ENCODE data around the gene LYL1.

The LYL1 gene

GRCh38 chr19:13104848-13105711 lies 2.4 kb upstream of the LYL1 start:
- no peak for DNase-seq (ENCODE audit: low read depth)

GRCh38 chr19:13104360-13104847 lies 1.7 kb upstream of the LYL1 start:
- DNase-seq (ENCODE audit: low read depth), result peak; percentile 59

GRCh38 chr19:13103581-13104359 lies 1.1 kb upstream of the LYL1 start:
- DNase-seq (ENCODE audit: low read depth), result no peak

- DNase-seq (ENCODE audit: low read depth), result no peak
These were observed 317 bp downstream of the LYL1 start for GRCh38 chr19:13102416-13102665.

GRCh38 chr19:13101590-13102415 lies 855 bp downstream of the LYL1 start:
- no peak for DNase-seq (ENCODE audit: low read depth)

- no peak for DNase-seq (ENCODE audit: low read depth)
These were observed 1.6 kb downstream of the LYL1 start for GRCh38 chr19:13100841-13101589.

- no peak for DNase-seq (ENCODE audit: low read depth)
These were observed 2.5 kb downstream of the LYL1 start for GRCh38 chr19:13100031-13100588.

- DNase-seq (ENCODE audit: low read depth), result peak; percentile 67
These were observed 3.3 kb downstream of the LYL1 start for GRCh38 chr19:13099073-13099999.

GRCh38 chr19:13098277-13099072 lies 4.2 kb downstream of the LYL1 start:
- no peak for DNase-seq (ENCODE audit: low read depth)

GRCh38 chr19:13097463-13098258 lies 5.0 kb downstream of the LYL1 start:
- no peak for DNase-seq (ENCODE audit: low read depth)

GRCh38 chr19:13097033-13097462 lies 5.6 kb downstream of the LYL1 start:
- DNase-seq (ENCODE audit: low read depth), result no peak

GRCh38 chr19:13095934-13096927 lies 6.4 kb downstream of the LYL1 start:
- DNase-seq (ENCODE audit: low read depth), result no peak

- no peak for DNase-seq (ENCODE audit: low read depth)
These were observed 7.3 kb downstream of the LYL1 start for GRCh38 chr19:13095393-13095784.

GRCh38 chr19:13094771-13095392 lies 7.8 kb downstream of the LYL1 start:
- DNase-seq (ENCODE audit: low read depth), result no peak

- no peak for DNase-seq (ENCODE audit: low read depth)
These were observed 8.6 kb downstream of the LYL1 start for GRCh38 chr19:13094106-13094504.

- DNase-seq (ENCODE audit: low read depth), result peak; percentile 82
These were observed 9.1 kb downstream of the LYL1 start for GRCh38 chr19:13093407-13094105.

Data from activated T-cell treated with anti-CD3 and anti-CD28 coated beads for 1 hour (primary cell).